ENCODE results near the gene TRMT13.
A peak's percentile ranks its signal among the peaks of the same experiment; 100 is the strongest.

TRMT13 gene

GRCh38 chr1:100132566-100133477 is at the start of gene TRMT13, which contains the start of gene SASS6:
TSS of gene TRMT13 (plus strand) at chr1:100133163. CDS start at chr1:100133169, 6 bp downstream.
TSS of gene SASS6 (minus strand) at chr1:100132930. CDS start at chr1:100132814, 116 bp downstream.
- H3K4me3 ChIP-seq (ENCODE audit: low read depth, low read length): peak within 1 kb of the TSS; percentile 98
- in situ Hi-C loops (cut with HindIII; ENCODE audit: low sequenced_read_pairs): loop anchor here (5.0 kb wide), 1 partner anchor 56 kb away; no protein-coding TSS in a partner anchor
- no peak for TF ChIP-seq CTCF (IDR thresholded peaks at IDR 0.05; ENCODE audit: low read depth, low read length, missing control alignments)
- DNase-seq (ENCODE audit: low read depth): peak; percentile 97

- in situ Hi-C loops (cut with HindIII; ENCODE audit: low sequenced_read_pairs): no loop called here
- no peak for TF ChIP-seq CTCF (IDR thresholded peaks at IDR 0.05; ENCODE audit: low read depth, low read length, missing control alignments)
- H3K4me3 ChIP-seq (ENCODE audit: low read depth, low read length): no peak overlapping the region
- no peak for DNase-seq (ENCODE audit: low read depth)
These were observed 45.6 kb upstream of the TRMT13 start for GRCh38 chr1:100087396-100087795.

GRCh38 chr1:100089082-100089481 is 43.9 kb upstream of the TRMT13 start:
- in situ Hi-C loops (cut with HindIII; ENCODE audit: low sequenced_read_pairs): no loop called here
- TF ChIP-seq CTCF (IDR thresholded peaks at IDR 0.05; ENCODE audit: low read depth, low read length, missing control alignments): no peak
- H3K4me3 ChIP-seq (ENCODE audit: low read depth, low read length): no peak overlapping the region
- DNase-seq (ENCODE audit: low read depth): no peak

- H3K4me3 ChIP-seq (ENCODE audit: low read depth, low read length): no peak overlapping the region
- TF ChIP-seq CTCF (IDR thresholded peaks at IDR 0.05; ENCODE audit: low read depth, low read length, missing control alignments): no peak
- in situ Hi-C loops (cut with HindIII; ENCODE audit: low sequenced_read_pairs): no loop called here
- no peak for DNase-seq (ENCODE audit: low read depth)
These were observed 42.5 kb upstream of the TRMT13 start for GRCh38 chr1:100090471-100090870.

GRCh38 chr1:100100202-100100601 is 32.8 kb upstream of the TRMT13 start:
- H3K4me3 ChIP-seq (ENCODE audit: low read depth, low read length): no peak overlapping the region
- in situ Hi-C loops (cut with HindIII; ENCODE audit: low sequenced_read_pairs): no loop called here
- TF ChIP-seq CTCF (IDR thresholded peaks at IDR 0.05; ENCODE audit: low read depth, low read length, missing control alignments): no peak
- no peak for DNase-seq (ENCODE audit: low read depth)

GRCh38 chr1:100101564-100101963 is 31.4 kb upstream of the TRMT13 start:
- in situ Hi-C loops (cut with HindIII; ENCODE audit: low sequenced_read_pairs): no loop called here
- no peak for TF ChIP-seq CTCF (IDR thresholded peaks at IDR 0.05; ENCODE audit: low read depth, low read length, missing control alignments)
- no peak overlapping the region for H3K4me3 ChIP-seq (ENCODE audit: low read depth, low read length)
- DNase-seq (ENCODE audit: low read depth): no peak

Data from astrocyte of the cerebellum (primary cell).